Fibroblast of skin of left biceps (primary cell): Measurements from ENCODE around the gene ROBO2.
"Not testable (repeated sequence)": the region's sequence is repeated elsewhere in the genome, so short reads cannot be mapped to it uniquely, and the experiment has no call there.

Source experiments
- DNase-seq, 2 experiments: peaks; one replicate each; pipeline ENCODE4 v3.0.0-alpha.2; 2013; ENCODE audit warnings: low read depth in 2 of 2

The ROBO2 gene

DNA sequence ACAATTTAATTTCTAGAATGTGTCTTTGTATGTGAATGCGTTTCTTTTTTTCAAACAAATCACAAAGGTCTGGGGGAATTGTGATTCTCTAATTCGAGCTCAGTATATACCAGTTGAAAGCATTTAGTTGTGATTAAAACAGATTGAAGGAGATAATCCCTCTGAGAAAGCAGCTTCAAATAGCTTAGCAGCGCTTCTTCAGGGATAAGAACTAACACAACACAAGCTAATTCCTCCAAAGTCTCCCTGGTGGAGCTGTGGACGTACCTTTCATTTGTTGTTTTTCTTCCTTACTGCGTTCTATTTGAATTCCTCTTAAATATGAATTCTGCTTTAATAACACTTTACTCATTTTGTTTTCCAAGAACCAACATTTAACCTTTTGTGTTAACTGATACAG is 286.7 kb downstream of the ROBO2 start:
- no peak for DNase-seq

- DNase-seq, result peak in 1 of 2 experiments; percentile 38
Observed at GRCh38 chr3:77328690-77329089, 288.8 kb downstream of the ROBO2 start.

GRCh38 chr3:77329116-77329515 is 289.2 kb downstream of the ROBO2 start:
- DNase-seq, result no peak

- no peak for DNase-seq
Observed at GRCh38 chr3:77338195-77338594, 298.3 kb downstream of the ROBO2 start.

DNA sequence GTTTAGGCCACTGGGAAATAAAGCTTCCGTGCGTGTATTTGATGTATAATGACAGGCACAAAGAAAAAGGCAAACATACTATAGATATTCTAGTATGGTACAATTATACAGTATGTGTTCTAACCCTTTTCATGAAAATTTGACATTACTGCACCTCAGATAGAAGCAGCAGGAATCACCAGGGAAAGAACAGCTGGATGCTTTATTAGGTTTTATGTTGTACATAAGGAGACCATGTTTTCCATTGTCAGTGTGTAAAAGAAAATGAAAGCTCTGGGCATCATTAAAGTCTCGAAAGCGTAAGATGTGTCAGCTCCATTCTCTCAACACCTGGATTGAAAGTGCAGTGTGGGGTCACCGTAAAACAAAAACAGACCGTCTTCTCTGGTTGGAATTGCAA is 302.1 kb downstream of the ROBO2 start:
- DNase-seq, result no peak

DNA sequence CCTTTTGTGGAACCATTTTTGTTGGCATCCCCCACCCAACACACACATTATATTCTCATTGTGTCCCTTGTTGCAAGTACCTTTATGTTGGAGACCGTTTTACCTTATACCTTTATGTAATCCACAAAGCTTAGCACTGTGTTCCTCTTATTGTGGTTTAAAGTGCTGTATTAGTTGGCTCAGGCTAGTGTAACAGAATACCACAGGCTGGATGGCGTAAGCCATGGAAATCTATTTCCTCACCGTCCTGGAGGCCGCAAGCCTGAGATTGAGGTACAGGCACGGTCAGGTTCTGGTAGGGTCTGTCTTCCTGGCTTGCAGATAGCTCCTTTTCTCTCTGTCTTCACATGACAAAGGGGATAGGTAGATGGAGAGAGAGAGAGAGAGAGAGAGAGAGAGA is 302.8 kb downstream of the ROBO2 start:
- no peak for DNase-seq

DNA sequence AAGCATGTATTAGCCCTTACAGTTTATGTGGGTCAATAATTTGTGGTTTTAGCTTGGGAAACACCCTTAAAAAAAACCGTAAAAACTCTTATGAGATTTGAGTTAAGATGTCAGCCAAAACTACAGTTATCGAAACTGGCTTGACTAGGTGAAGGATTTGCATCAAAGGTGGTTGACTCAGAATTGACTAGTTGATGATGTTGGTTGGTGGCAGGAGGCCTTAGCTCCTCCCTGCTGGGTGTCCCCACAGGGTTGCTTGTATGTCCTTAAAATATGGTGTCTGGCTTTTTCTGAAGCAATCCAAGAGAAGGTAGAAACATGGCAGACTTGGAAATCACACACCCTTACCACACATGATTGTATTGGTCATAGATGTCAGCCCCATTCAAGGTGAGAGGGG is 305.1 kb downstream of the ROBO2 start:
- no peak for DNase-seq

DNA sequence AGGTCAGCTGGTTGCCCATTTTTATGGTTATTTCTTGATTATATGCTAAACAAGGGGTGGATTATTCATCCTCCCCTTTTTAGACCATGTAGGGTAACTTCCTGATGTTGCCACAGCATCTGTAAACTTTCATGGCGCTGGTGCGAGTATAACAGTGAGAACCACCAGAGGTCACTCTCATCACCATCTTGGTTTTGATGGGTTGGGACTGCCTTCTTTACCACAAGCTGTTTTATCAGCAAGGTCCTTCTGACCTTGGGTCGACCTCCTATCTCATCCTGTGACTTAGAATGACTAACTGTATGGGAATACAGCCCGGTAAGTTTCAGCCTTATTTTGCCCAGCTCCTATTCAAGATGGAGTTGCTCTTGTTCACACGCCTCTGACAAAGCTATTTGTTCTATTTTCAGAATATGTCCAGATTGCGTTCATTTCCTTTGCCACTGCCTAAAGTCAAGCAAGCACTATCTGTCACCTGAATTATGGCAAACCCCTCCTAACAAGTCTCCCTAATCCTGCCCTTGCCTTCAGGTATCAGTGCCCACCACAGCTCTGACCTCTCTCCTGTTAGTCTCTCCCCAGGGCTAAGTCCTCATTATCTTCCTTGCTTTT is 308.5 kb downstream of the ROBO2 start:
- DNase-seq, result no peak

DNA sequence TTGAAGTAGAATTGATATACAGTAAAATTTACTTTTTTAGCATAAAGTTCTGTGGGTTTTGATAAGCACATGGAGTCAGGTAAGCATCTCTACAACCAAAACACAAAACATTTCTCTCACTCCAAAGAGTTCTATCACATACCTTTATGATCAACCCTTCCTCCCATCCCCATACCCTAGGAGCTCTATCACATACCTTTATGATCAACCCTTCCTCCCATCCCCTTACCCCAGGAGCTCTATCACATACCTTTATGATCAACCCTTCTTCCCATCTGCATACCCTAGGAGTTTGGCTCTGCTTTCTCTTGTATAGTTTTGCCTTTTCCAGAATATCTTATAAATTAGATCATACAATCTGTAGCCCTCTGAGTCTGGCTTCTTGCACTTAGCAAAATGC is 315.1 kb downstream of the ROBO2 start:
- no peak for DNase-seq

DNA sequence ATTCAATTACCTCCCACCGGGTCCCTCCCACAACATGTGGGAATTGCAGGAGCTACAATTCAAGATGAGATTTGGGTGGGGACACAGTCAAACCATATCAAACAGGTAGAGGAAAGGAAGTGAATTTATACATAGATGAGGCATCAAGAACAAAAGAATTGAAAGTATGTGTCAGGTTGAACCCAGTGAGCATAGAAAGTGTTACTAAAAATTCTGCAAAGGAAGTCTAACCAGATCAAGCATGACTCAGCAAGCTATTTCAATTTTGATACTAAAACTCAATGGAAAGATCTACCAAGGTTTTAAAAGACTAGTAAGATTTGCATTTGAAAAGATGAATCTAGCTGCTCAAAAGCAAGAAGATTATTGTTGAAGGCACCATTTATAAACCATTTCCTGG is 323.0 kb downstream of the ROBO2 start:
- no peak for DNase-seq

DNA sequence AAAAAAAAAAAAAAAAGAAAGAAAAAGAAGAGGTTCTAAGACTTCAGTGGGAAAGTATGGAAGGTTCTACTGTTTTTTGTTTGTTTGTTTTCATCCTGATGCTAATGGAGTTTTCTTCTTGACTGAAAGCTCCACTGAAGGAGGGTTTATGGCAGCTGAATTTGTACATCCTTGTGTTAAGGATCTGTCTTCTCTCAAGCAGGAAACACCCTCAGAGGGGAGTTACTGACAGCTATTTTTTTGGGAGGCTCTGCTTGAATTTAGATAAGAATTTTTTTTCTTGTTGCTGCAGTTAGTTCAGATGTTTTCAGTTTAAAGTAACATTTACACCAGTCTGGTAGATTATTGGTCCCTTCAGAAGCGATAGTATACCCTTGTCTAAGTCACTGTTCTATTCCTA is 325.3 kb downstream of the ROBO2 start:
- DNase-seq, result no peak

- DNase-seq, result peak; percentile 58
Observed at GRCh38 chr3:77370413-77370812, 330.5 kb downstream of the ROBO2 start.

GRCh38 chr3:77372018-77372417 is 332.1 kb downstream of the ROBO2 start:
- no peak for DNase-seq

GRCh38 chr3:77372634-77373346 is 332.9 kb downstream of the ROBO2 start:
- no peak for DNase-seq

DNA sequence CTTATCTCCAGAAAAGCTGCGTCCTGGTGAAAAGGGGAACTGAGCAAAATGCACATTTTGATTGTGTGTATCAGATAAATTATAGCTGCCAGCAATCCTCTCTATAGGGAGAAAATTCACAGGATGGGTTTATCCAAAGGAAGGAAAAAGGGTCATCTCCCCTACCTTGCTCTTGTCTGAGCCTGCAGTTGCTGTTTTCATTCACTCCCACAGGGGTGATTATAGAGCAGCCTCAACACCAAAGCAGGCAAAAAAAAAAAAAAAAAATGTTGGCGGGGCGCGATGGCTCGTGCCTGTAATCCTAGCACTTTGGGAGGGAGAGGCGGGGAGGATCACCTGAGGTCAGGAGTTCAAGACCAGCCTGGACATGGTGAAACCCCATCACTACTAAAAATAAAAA is 333.7 kb downstream of the ROBO2 start:
- DNase-seq, result no peak

DNA sequence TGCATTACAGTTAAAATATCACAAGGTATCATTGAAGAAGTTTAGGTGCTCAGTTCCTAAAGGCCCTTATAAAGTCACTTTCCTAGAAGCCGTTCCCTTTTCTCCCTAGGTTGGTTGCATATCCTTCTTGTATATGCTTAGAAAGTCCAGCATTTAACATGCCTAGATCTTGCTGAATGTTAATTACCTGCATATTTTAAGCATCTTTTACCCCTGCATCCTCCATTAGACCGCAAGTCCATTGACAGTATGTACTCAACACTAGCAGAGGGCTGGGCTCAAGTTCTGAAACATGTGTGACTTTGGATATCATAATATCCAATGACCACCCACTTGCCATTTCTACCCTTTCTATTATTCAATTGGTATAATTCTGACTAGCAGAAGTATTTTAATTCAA is 336.6 kb downstream of the ROBO2 start:
- DNase-seq, result no peak

DNA sequence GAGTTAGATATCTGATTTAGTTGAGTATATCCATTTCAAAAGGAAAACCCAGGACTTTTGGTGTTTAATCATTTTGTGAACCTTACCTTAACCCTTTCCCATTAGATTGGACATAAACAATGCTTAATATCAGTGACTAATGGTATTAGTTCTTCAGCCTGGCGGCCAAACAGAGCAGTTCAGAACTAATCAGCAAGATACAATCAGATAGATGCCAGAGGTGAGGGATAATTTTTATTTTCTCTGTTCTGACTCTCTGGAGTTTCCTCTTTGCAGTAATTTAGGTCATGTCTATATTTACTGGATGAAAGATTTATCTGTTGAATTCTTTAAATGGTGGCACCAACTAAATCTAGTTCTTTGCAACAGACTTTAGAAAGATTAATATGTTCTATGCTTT is 337.8 kb downstream of the ROBO2 start:
- DNase-seq, result no peak

- DNase-seq, result no peak
Observed at GRCh38 chr3:77380136-77380535, 340.2 kb downstream of the ROBO2 start.

GRCh38 chr3:77381431-77381830 is 341.5 kb downstream of the ROBO2 start:
- no peak for DNase-seq

GRCh38 chr3:77392181-77392580 is 352.3 kb downstream of the ROBO2 start:
- no peak for DNase-seq

GRCh38 chr3:77394046-77394445 is 354.1 kb downstream of the ROBO2 start:
- DNase-seq, result no peak

DNA sequence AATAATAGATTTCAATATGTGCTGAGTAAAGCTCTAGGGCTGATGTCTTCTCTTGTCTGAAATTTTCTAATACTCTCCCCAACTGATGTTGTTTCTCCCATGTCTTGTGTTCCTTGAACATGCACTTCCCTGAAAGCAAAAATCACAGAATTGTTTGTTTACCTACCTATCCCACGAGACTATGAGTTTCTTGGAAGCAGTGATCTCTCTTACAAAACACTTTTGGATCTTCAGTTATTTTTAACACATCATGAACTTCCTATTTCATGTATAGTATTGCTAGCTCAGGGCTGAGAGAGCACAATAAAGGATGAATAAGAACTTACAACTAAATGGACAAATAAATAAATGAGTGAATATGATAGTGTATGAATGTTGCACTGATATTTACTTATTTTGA is 365.0 kb downstream of the ROBO2 start:
- no peak for DNase-seq

DNA sequence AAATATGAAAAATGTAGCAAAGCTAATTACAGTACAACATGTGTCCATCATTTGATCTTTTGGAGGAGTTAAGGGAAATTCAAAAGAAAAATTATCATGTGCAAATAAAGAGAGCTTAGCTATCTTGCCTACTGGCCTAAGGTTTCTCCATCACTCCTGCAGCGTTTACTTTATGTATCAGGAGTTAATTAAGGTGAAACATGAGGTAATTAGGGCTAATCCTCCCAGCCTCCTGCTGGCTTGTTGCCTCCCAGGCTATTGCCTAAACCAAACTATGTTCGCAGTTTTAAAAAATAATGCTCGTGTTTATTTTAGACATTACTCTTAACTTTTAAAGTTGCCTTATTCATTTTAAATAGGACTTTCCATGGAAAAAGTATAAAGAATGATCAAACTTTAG is 367.5 kb downstream of the ROBO2 start:
- no peak for DNase-seq

DNA sequence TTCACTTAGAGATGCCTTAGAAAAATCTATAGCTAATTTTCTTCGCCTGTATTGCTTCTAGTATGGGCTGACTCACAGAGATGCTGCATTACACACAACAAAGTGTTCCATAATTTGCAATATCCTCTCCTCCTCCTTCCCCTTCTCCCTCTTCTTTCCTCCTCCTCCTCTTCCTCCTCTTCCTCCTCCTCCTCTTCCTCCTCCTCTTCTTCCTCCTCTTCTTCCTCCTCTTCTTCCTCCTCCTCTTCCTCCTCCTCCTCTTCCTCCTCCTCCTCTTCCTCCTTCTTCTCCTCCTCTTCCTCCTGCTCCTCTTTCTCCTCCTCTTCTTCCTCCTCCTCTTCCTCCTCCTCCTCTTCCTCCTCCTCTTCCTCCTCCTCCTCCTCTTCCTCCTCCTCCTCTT is 370.4 kb downstream of the ROBO2 start:
- DNase-seq, result not testable (repeated sequence)
